HCT116 (cell line): Measurements from ENCODE around the gene RCOR1. TPM values are rescaled to one million over a fixed set of nuclear protein-coding genes. Genes with fewer than 3 reads are reported as not detected.

Experiments
- ATAC-seq: fragments of 200-7000 bp; cut with Tn5 transposase; 2 replicates; pipeline ENCODE4 v1.9.1; 2020; ENCODE audit warnings: mild to moderate bottlenecking, moderate library complexity
- BruUV-seq: library from RNA; stranded (reverse); fragments of 400-500 nt; replicated peaks from 2 replicates; lab custom pipeline; 2021; lab: Mats Ljungman, UMichigan
- CTCF ChIA-PET: fragments of 300-600 bp; sonication (Branson Sonifier 250); formaldehyde crosslinking; loops from one replicate; lab custom pipeline; 2021; ENCODE audit warnings: antibody characterized with exemption; lab: Charles Lee
- POLR2A ChIA-PET: fragments of 300-600, 350-600 bp; sonication (Branson Sonifier 250); formaldehyde crosslinking; loops from one replicate; lab custom pipeline; 2021; ENCODE audit warnings: antibody characterized with exemption; lab: Charles Lee
- RAD21 ChIA-PET, 2 experiments: fragments of 300-600 bp; sonication (Branson Sonifier 250); formaldehyde crosslinking; loops; one replicate each; lab custom pipeline; 2023; ENCODE audit warnings: low total read pairs in 2 of 2; ENCODE audit not compliant: uncharacterized antibody in 2 of 2, unreplicated experiment in 2 of 2, low non-redundant PET in 1 of 2; lab: Charles Lee
- DNase-seq: peaks from one replicate; pipeline ENCODE4 v3.0.0-alpha.2; 2010; ENCODE audit warnings: low read depth, low spot score
- H2AFZ ChIP-seq: fragments of 200-600 bp; shearing (Covaris generic), sonication (generic); 2 replicates; pipeline ENCODE4 v1.6.1; 2017; ENCODE audit warnings: low read depth, mixed run types, mixed read lengths, antibody characterized with exemption, low read length; ENCODE audit not compliant: poor library complexity, severe bottlenecking
- H3K27ac ChIP-seq: 2 replicates; pipeline ENCODE4 v1.5.1; 2012; ENCODE audit warnings: low read depth, low read length
- H3K27me3 ChIP-seq: fragments of 200-600 bp; sonication (generic); 2 replicates; pipeline ENCODE4 v1.6.1; 2016; ENCODE audit warnings: mixed run types, low read length, mixed read lengths; ENCODE audit not compliant: insufficient read depth
- H3K36me3 ChIP-seq, 2 experiments: fragments of 200-500 bp in 1 of 2; fragments of 200-600 bp in 1 of 2; sonication (Bioruptor generic) in 1 of 2; sonication (generic) in 1 of 2; 2 replicates each; pipeline versions ENCODE4 v1.5.1 to v1.6.1; 2014 to 2016; ENCODE audit warnings: low read length in 2 of 2, inconsistent platforms in 1 of 2, mixed read lengths in 1 of 2, mixed run types in 1 of 2; ENCODE audit not compliant: insufficient read depth in 2 of 2, control insufficient read depth in 1 of 2
- H3K4me1 ChIP-seq, 2 experiments: fragments of 200-600 bp in 1 of 2; sonication (generic) in 1 of 2; 2 replicates each; pipeline versions ENCODE4 v1.5.1 to v1.6.1; 2012 to 2017; ENCODE audit warnings: low read length in 2 of 2, inconsistent platforms in 1 of 2, mild to moderate bottlenecking in 1 of 2, mixed read lengths in 1 of 2, mixed run types in 1 of 2, moderate library complexity in 1 of 2; ENCODE audit not compliant: insufficient read depth in 2 of 2, control insufficient read depth in 1 of 2
- H3K4me2 ChIP-seq: fragments of 200-600 bp; sonication (generic); 2 replicates; pipeline ENCODE4 v1.6.1; 2017; ENCODE audit warnings: mixed run types, low read length, mixed read lengths
- H3K4me3 ChIP-seq, 2 experiments: fragments of 200-600 bp in 1 of 2; sonication (generic) in 1 of 2; replicated peaks in 1 of 2; 2 replicates each; pipeline ENCODE4 v1.5.1; 2011 to 2016; ENCODE audit warnings: low read length in 2 of 2, control low read depth in 1 of 2, low read depth in 1 of 2, mild to moderate bottlenecking in 1 of 2, mixed read lengths in 1 of 2, mixed run types in 1 of 2
- H3K79me2 ChIP-seq: fragments of 200-600 bp; sonication (generic); 2 replicates; pipeline ENCODE4 v1.6.1; 2017; ENCODE audit warnings: mild to moderate bottlenecking, mixed run types, low read length, moderate library complexity, mixed read lengths; ENCODE audit not compliant: insufficient read depth
- H3K9ac ChIP-seq: fragments of 200-600 bp; sonication (generic); 2 replicates; pipeline ENCODE4 v1.6.1; 2016; ENCODE audit warnings: low read length, mixed read lengths
- H3K9me2 ChIP-seq: fragments of 200-600 bp; sonication (generic), shearing (Covaris generic); 2 replicates; pipeline ENCODE4 v1.6.1; 2017; ENCODE audit warnings: mixed run types, mild to moderate bottlenecking, moderate library complexity; ENCODE audit not compliant: insufficient read depth
- H3K9me3 ChIP-seq, 2 experiments: fragments of 200-500 bp in 1 of 2; fragments of 200-600 bp in 1 of 2; sonication (Bioruptor generic) in 1 of 2; sonication (generic) in 1 of 2; 2 replicates each; pipeline ENCODE4 v1.6.1; 2014 to 2017; ENCODE audit warnings: low read length in 2 of 2, mixed read lengths in 2 of 2, inconsistent platforms in 1 of 2, low read depth in 1 of 2, mild to moderate bottlenecking in 1 of 2, mixed run types in 1 of 2, moderate library complexity in 1 of 2; ENCODE audit not compliant: control insufficient read depth in 1 of 2, insufficient read depth in 1 of 2
- H4K20me1 ChIP-seq: fragments of 200-600 bp; sonication (generic), shearing (Covaris generic); 2 replicates; pipeline ENCODE4 v1.6.1; 2017; ENCODE audit warnings: mixed run types, mild to moderate bottlenecking, moderate library complexity; ENCODE audit not compliant: insufficient read depth
- CEBPB ChIP-seq: IDR thresholded peaks from 2 replicates; pipeline ENCODE4 v1.6.1; 2012; ENCODE audit warnings: low read depth
- CTCF ChIP-seq, 3 experiments: fragments of 200-600 bp in 1 of 3; sonication (generic) in 1 of 3; IDR thresholded peaks in 2 of 3; conservative IDR thresholded peaks in 1 of 3; 2 replicates each; pipeline ENCODE4 v1.5.1; 2012 to 2017; ENCODE audit warnings: low read depth in 2 of 3, low read length in 2 of 3, antibody characterized with exemption in 1 of 3, borderline replicate concordance in 1 of 3, control low read depth in 1 of 3, mild to moderate bottlenecking in 1 of 3, mixed read lengths in 1 of 3, mixed run types in 1 of 3, moderate library complexity in 1 of 3; ENCODE audit not compliant: insufficient read depth in 1 of 3
- ELF1 ChIP-seq: IDR thresholded peaks from 2 replicates; pipeline ENCODE4 v1.6.1; 2012; ENCODE audit warnings: low read depth, borderline replicate concordance
- EZH2phosphoT487 ChIP-seq: fragments of 200-600 bp; IDR thresholded peaks from 2 replicates; pipeline ENCODE4 v1.6.1; 2018; ENCODE audit warnings: antibody characterized with exemption, borderline replicate concordance
- FOSL1 ChIP-seq: IDR thresholded peaks from 2 replicates; pipeline ENCODE4 v1.6.1; 2012; ENCODE audit warnings: low read depth
- JUND ChIP-seq: IDR thresholded peaks from 2 replicates; pipeline ENCODE4 v1.6.1; 2012
- POLR2A ChIP-seq: IDR thresholded peaks from 2 replicates; pipeline ENCODE4 v1.7.0; 2011; ENCODE audit warnings: borderline replicate concordance; ENCODE audit not compliant: insufficient read depth, insufficient read length; ENCODE audit errors: extremely low read depth
- POLR2AphosphoS5 ChIP-seq: IDR thresholded peaks from 2 replicates; pipeline ENCODE4 v1.6.1; 2011; ENCODE audit warnings: mild to moderate bottlenecking, low read depth, low read length, moderate library complexity
- RAD21 ChIP-seq: IDR thresholded peaks from 2 replicates; pipeline ENCODE4 v1.6.1; 2012; ENCODE audit warnings: low read depth, mild to moderate bottlenecking
- REST ChIP-seq: IDR thresholded peaks from 2 replicates; pipeline ENCODE4 v1.6.1; 2012; ENCODE audit warnings: low read depth
- SRF ChIP-seq: IDR thresholded peaks from 2 replicates; pipeline ENCODE4 v1.6.1; 2012; ENCODE audit warnings: low read depth
- ZBTB33 ChIP-seq: IDR thresholded peaks from 2 replicates; pipeline ENCODE4 v1.6.1; 2011; ENCODE audit warnings: mild to moderate bottlenecking, low read length, moderate library complexity; ENCODE audit not compliant: insufficient replicate concordance; ENCODE audit errors: extremely low read depth
- ZFX ChIP-seq: fragments of 450-650 bp; IDR thresholded peaks from 2 replicates; pipeline ENCODE4 v1.6.1; 2017
- intact Hi-C: fragments of 100-400 bp; cut with micrococcal nuclease; formaldehyde crosslinking; loops from 2 replicates; pipeline ENCODE4 v1.10.0; 2022
- total RNA-seq: library from RNA; stranded (reverse); gene quantifications from one replicate; pipeline ENCODE4 v1.2.1, GENCODE V29; 2021; ENCODE audit not compliant: unreplicated experiment

Gene RCOR1
- total RNA-seq, 1 experiment from 2014 or later = 30.7 TPM

- Histone ChIP-seq H2AFZ (no peak overlapping the region), H3K9me2 (no peaks in the 10 kb centered on the region), H3K9ac (no peak overlapping the region), H3K79me2 (no peaks in the 10 kb centered on the region), H3K9me3 (no peaks in the 10 kb centered on the region), H3K4me1 (peaks cover 16 to 18% of the 10 kb centered on the region in 2 experiments), H4K20me1 (no peaks in the 10 kb centered on the region), H3K4me2 (no peak overlapping the region), H3K4me3 (no peak overlapping the region), H3K27ac (no peak overlapping the region), H3K36me3 (no peaks in the 10 kb centered on the region), H3K27me3 (no peaks in the 10 kb centered on the region)
- DNase-seq (no peak), ATAC-seq (no peak)
- no peak for TF ChIP-seq JUND
- TF ChIP-seq EZH2phosphoT487 = no peak
- TF ChIP-seq ELF1 = no peak
- TF ChIP-seq RAD21 = no peak
- intact Hi-C loops = no loop called here
- ChIA-PET POLR2A (no interaction called here), CTCF (no interaction called here), RAD21 (no interaction called here)
- no TSS peak for BruUV-seq
Observed at GRCh38 chr14:102565959-102566358, 26.5 kb upstream of the RCOR1 start.

GRCh38 chr14:102568115-102568614 lies 24.3 kb upstream of the RCOR1 start:
- no peaks in the 10 kb centered on the region for H3K79me2 ChIP-seq
- H3K27me3 ChIP-seq = no peaks in the 10 kb centered on the region
- ChIA-PET CTCF (no interaction called here), RAD21 (no interaction called here), POLR2A (no interaction called here)
- peaks cover 16 to 18% of the 10 kb centered on the region in 2 experiments for H3K4me1 ChIP-seq
- H3K27ac ChIP-seq = peak overlapping the region; percentile 67
- no peaks in the 10 kb centered on the region for H3K9me2 ChIP-seq
- peak; percentile 73 for DNase-seq
- no peaks in the 10 kb centered on the region for H3K9me3 ChIP-seq
- H3K9ac ChIP-seq = peak overlapping the region; percentile 33; the same call in 1 of the 2 replicates
- no peak overlapping the region for H2AFZ ChIP-seq
- H4K20me1 ChIP-seq = no peaks in the 10 kb centered on the region
- intact Hi-C loops = no loop called here
- ATAC-seq = peak; percentile 98
- H3K4me3 ChIP-seq = peak overlapping the region; percentile 27 to 41
- TSS peak; percentile 59 for BruUV-seq
- peak overlapping the region; percentile 73 for H3K4me2 ChIP-seq
- no peaks in the 10 kb centered on the region for H3K36me3 ChIP-seq
- TF ChIP-seq ELF1 (no peak), RAD21 (peak; percentile 18; the same call in 1 of the 2 replicates), REST (no peak), SRF (peak; percentile 79; the same call in 1 of the 2 replicates), POLR2A (peak; percentile 26), JUND (peak; percentile 58; the same call in 1 of the 2 replicates), CEBPB (no peak), ZBTB33 (no peak), POLR2AphosphoS5 (peak; percentile 75), ZFX (no peak), FOSL1 (peak; percentile 59), CTCF (IDR thresholded peaks at IDR 0.05 in 2 of 3, conservative IDR thresholded peaks at IDR 0.05 in 1 of 3; ENCODE audit: borderline replicate concordance in 1 of 3, insufficient read depth in 1 of 3, low read depth in 2 of 3, low read length in 2 of 3) (no peak)
